ENCODE data around the gene REPIN1. TPM values are rescaled to one million over a fixed set of nuclear protein-coding genes. Genes with fewer than 3 reads are reported as not detected.
A peak's percentile ranks its signal among the peaks of the same experiment; 100 is the strongest.
"Not testable (repeated sequence)": the region's sequence is repeated elsewhere in the genome, so short reads cannot be mapped to it uniquely, and the experiment has no call there.

The REPIN1 gene
- total and polyA plus RNA-seq, 2 donors from 2014 or later, result 53.7 to 95.8 TPM

- Histone ChIP-seq H3K9ac (ENCODE audit: low read length in 3 of 3) (no peak overlapping the region), H3K9me3 (ENCODE audit: control insufficient read depth in 2 of 3, insufficient read depth in 1 of 3, low read length in 3 of 3) (no peaks in the 10 kb centered on the region), H3K27me3 (ENCODE audit: control insufficient read depth, insufficient read depth, low read length) (no peaks in the 10 kb centered on the region), H3K4me3 (ENCODE audit: low read length in 3 of 3) (no peak overlapping the region), H3K36me3 (ENCODE audit: control insufficient read depth in 2 of 3, insufficient read depth in 3 of 3, low read length in 3 of 3) (peaks cover 0 to 2% (median 0%) of the 10 kb centered on the region in 3 donors), H3K4me1 (ENCODE audit: control insufficient read depth in 2 of 3, insufficient read depth in 2 of 3, low read depth in 1 of 3, low read length in 3 of 3) (peaks cover 0 to 10% (median 4%) of the 10 kb centered on the region in 3 donors), H3K27ac (ENCODE audit: low read depth in 2 of 2, low read length in 2 of 2) (no peak overlapping the region)
- TF ChIP-seq CTCF (IDR thresholded peaks at IDR 0.05; ENCODE audit: borderline replicate concordance, extremely low read depth, insufficient read depth), result no peak
- intact Hi-C loops (cut with DNase I), result no loop called here
- DNase-seq, result peak in 1 of 5 donors; percentile 28
- no peak for FAIRE-seq
Measured at GRCh38 chr7:150385302-150385723, 16.7 kb downstream of the REPIN1 start.

GRCh38 chr7:150385884-150386283 is 17.3 kb downstream of the REPIN1 start:
- DNase-seq; H3K4me3 ChIP-seq (ENCODE audit: low read length in 3 of 3); FAIRE-seq; H3K4me1 ChIP-seq (ENCODE audit: control insufficient read depth in 2 of 3, insufficient read depth in 2 of 3, low read depth in 1 of 3, low read length in 3 of 3); H3K9ac ChIP-seq (ENCODE audit: low read length in 3 of 3); H3K9me3 ChIP-seq (ENCODE audit: control insufficient read depth in 2 of 3, insufficient read depth in 1 of 3, low read length in 3 of 3); H3K27ac ChIP-seq (ENCODE audit: low read depth in 2 of 2, low read length in 2 of 2); H3K36me3 ChIP-seq (ENCODE audit: control insufficient read depth in 2 of 3, insufficient read depth in 3 of 3, low read length in 3 of 3); H3K27me3 ChIP-seq (ENCODE audit: control insufficient read depth, insufficient read depth, low read length); intact Hi-C loops (cut with DNase I): not testable (repeated sequence)

- peaks cover 0 to 5% (median 4%) of the 10 kb centered on the region in 3 donors for H3K4me1 ChIP-seq (ENCODE audit: control insufficient read depth in 2 of 3, insufficient read depth in 2 of 3, low read depth in 1 of 3, low read length in 3 of 3)
- no peaks in the 10 kb centered on the region for H3K27me3 ChIP-seq (ENCODE audit: control insufficient read depth, insufficient read depth, low read length)
- no peak overlapping the region for H3K4me3 ChIP-seq (ENCODE audit: low read length in 3 of 3)
- DNase-seq (peak in 2 of 5 donors; percentile 38 to 57), FAIRE-seq (no peak)
- intact Hi-C loops (cut with DNase I), result no loop called here
- H3K36me3 ChIP-seq (ENCODE audit: control insufficient read depth in 2 of 3, insufficient read depth in 3 of 3, low read length in 3 of 3), result peaks cover 0 to 2% (median 0%) of the 10 kb centered on the region in 3 donors
- H3K9me3 ChIP-seq (ENCODE audit: control insufficient read depth in 2 of 3, insufficient read depth in 1 of 3, low read length in 3 of 3), result no peaks in the 10 kb centered on the region
- no peak for TF ChIP-seq CTCF (IDR thresholded peaks at IDR 0.05; ENCODE audit: borderline replicate concordance, extremely low read depth, insufficient read depth)
- no peak overlapping the region for H3K9ac ChIP-seq (ENCODE audit: low read length in 3 of 3)
- no peak overlapping the region for H3K27ac ChIP-seq (ENCODE audit: low read depth in 2 of 2, low read length in 2 of 2)
Measured at GRCh38 chr7:150388306-150388705, 19.7 kb downstream of the REPIN1 start.

GRCh38 chr7:150388709-150389531 is 20.3 kb downstream of the REPIN1 start:
- DNase-seq (peak; percentile 73 to 79 (median 76)), FAIRE-seq (no peak)
- Histone ChIP-seq H3K4me1 (ENCODE audit: control insufficient read depth in 2 of 3, insufficient read depth in 2 of 3, low read depth in 1 of 3, low read length in 3 of 3) (peaks cover 0 to 4% (median 3%) of the 10 kb centered on the region in 3 donors), H3K9me3 (ENCODE audit: control insufficient read depth in 2 of 3, insufficient read depth in 1 of 3, low read length in 3 of 3) (no peaks in the 10 kb centered on the region), H3K27ac (ENCODE audit: low read depth in 2 of 2, low read length in 2 of 2) (no peak overlapping the region), H3K9ac (ENCODE audit: low read length in 3 of 3) (no peak overlapping the region), H3K27me3 (ENCODE audit: control insufficient read depth, insufficient read depth, low read length) (no peaks in the 10 kb centered on the region), H3K36me3 (ENCODE audit: control insufficient read depth in 2 of 3, insufficient read depth in 3 of 3, low read length in 3 of 3) (peaks cover 0 to 2% (median 0%) of the 10 kb centered on the region in 3 donors), H3K4me3 (ENCODE audit: low read length in 3 of 3) (no peak overlapping the region)
- peak; percentile 76 for TF ChIP-seq CTCF (IDR thresholded peaks at IDR 0.05; ENCODE audit: borderline replicate concordance, extremely low read depth, insufficient read depth)
- intact Hi-C loops (cut with DNase I), result no loop called here
